Smooth muscle cell (in vitro differentiated cells): ENCODE data around the gene ARHGAP21. TPM values are rescaled to one million over a fixed set of nuclear protein-coding genes. Genes with fewer than 3 reads are reported as not detected.
"Not testable (repeated sequence)": the region's sequence is repeated elsewhere in the genome, so short reads cannot be mapped to it uniquely, and the experiment has no call there.

Source experiments
- DNase-seq: peaks from one replicate; lab custom pipeline; 2025; ENCODE audit not compliant: unreplicated experiment; lab: John Stamatoyannopoulos, UW
- H2AFZ ChIP-seq: fragments of 200-600 bp; sonication (generic); 2 replicates; pipeline ENCODE4 v1.6.0; 2016; ENCODE audit warnings: antibody characterized with exemption, low read depth, mild to moderate bottlenecking
- H3F3A ChIP-seq: fragments of 200-600 bp; sonication (generic); 2 replicates; pipeline ENCODE4 v1.6.0; 2017; ENCODE audit warnings: antibody characterized with exemption, low read depth
- H3K27ac ChIP-seq: fragments of 200-600 bp; sonication (generic); 2 replicates; pipeline ENCODE4 v1.5.1; 2016; ENCODE audit warnings: low read depth, mild to moderate bottlenecking
- H3K27me3 ChIP-seq: fragments of 200-600 bp; sonication (generic); 2 replicates; pipeline ENCODE4 v1.6.1; 2016; ENCODE audit warnings: low read depth, mild to moderate bottlenecking
- H3K36me3 ChIP-seq: fragments of 200-600 bp; sonication (generic); 2 replicates; pipeline ENCODE4 v1.5.1; 2016; ENCODE audit warnings: low read depth
- H3K4me1 ChIP-seq: fragments of 200-600 bp; sonication (generic); 2 replicates; pipeline ENCODE4 v1.5.1; 2016; ENCODE audit warnings: low read depth
- H3K4me2 ChIP-seq: fragments of 200-600 bp; sonication (generic); 2 replicates; pipeline ENCODE4 v1.6.0; 2016; ENCODE audit warnings: mild to moderate bottlenecking
- H3K4me3 ChIP-seq: fragments of 200-600 bp; sonication (generic); 2 replicates; pipeline ENCODE4 v1.5.1; 2016; ENCODE audit warnings: mild to moderate bottlenecking
- H3K79me2 ChIP-seq: fragments of 200-600 bp; sonication (generic); 2 replicates; pipeline ENCODE4 v1.6.0; 2016; ENCODE audit warnings: low read depth, mild to moderate bottlenecking
- H3K9ac ChIP-seq: fragments of 200-600 bp; sonication (generic); 2 replicates; pipeline ENCODE4 v1.6.0; 2016; ENCODE audit warnings: low read depth
- H3K9me3 ChIP-seq: fragments of 200-600 bp; sonication (generic); replicated peaks from 2 replicates; pipeline ENCODE4 v1.5.1; 2016; ENCODE audit warnings: low read depth
- H4K20me1 ChIP-seq: fragments of 200-600 bp; sonication (generic); 2 replicates; pipeline ENCODE4 v1.6.0; 2016; ENCODE audit warnings: low read depth
- WGBS: methylation state at CpG from one replicate; pipeline ENCODE4 v1.1.7; 2016; ENCODE audit warnings: low lambda C conversion rate; 5-methylcytosine and 5-hydroxymethylcytosine counted together
- polyA plus RNA-seq: library from polyadenylated mRNA; unstranded; fragments of >200 nt; fragmentation: Nextera tagmentation; extraction: Ambion mirVana; gene quantifications from 2 replicates; pipeline ENCODE4 v1.2.1, GENCODE V29; 2016
- total RNA-seq: library from RNA; depleted of rRNA; stranded (reverse); fragments of >200 nt; gene quantifications from 2 replicates; pipeline ENCODE4 v1.2.3, GENCODE V29; 2014
- TF ChIP-seq, protein P1 (sequence below): fragments of 200-600 bp; sonication (generic); IDR thresholded peaks from 2 replicates; pipeline ENCODE4 v1.5.1; 2017; ENCODE audit warnings: borderline replicate concordance, mild to moderate bottlenecking, antibody characterized with exemption; ENCODE audit not compliant: insufficient read depth, poor library complexity, severe bottlenecking

The ARHGAP21 gene
- 59.1 and 66.0 TPM in 2 replicates for total RNA-seq
- 8.9 and 11.8 TPM in 2 replicates for polyA plus RNA-seq

DNA sequence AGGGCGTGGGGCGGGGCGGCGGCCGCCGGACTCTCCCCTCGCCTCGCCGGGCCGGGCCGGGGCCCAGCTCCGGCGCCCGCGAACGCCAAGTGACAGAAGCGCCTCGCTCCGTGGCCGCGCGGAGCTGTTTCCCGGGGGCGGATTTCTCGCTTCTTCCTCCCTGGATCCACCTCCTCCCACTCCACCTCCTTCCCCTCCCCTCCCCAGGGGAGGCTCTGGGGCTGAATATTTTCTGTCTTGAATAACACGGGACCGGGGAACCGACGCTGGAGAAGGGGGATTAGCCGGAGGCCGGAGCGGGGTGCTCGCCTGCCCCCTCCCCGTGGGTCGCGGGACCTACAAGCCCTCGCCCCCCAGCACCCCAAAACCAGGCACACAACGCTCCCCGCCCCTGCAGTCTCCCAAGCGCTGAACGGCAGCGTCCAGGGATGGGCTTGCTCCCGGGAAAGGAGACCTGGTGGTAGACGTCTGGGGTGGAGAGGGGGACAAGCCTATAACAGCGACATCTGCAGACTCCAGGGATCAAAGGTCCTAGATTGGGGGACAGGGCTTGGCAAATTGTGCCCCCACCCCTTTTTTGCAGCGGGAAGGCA lies at the start of gene ARHGAP21:
Gene ARHGAP21 (minus strand): TSS at position 100 of the 593 bp plus-strand sequence. CDS start 1,988 bp downstream, outside the sequence.
- Histone ChIP-seq H3K9ac (peak within 1 kb of the TSS; percentile 81), H3K4me1 (peaks cover 34% of the 10 kb centered on the region), H3K4me3 (peak within 1 kb of the TSS; percentile 71), H3K4me2 (peak within 1 kb of the TSS; percentile 90), H4K20me1 (peaks cover 29% of the 10 kb centered on the region), H3K9me3 (no peaks in the 10 kb centered on the region), H3F3A (no peaks in the 10 kb centered on the region), H3K27me3 (no peaks in the 10 kb centered on the region), H3K27ac (peak within 1 kb of the TSS; percentile 77), H3K36me3 (no peaks in the 10 kb centered on the region), H2AFZ (peak within 1 kb of the TSS; percentile 88), H3K79me2 (peaks cover 37% of the 10 kb centered on the region)
- DNase-seq = peak; percentile 72
- TF ChIP-seq, protein P1, sequence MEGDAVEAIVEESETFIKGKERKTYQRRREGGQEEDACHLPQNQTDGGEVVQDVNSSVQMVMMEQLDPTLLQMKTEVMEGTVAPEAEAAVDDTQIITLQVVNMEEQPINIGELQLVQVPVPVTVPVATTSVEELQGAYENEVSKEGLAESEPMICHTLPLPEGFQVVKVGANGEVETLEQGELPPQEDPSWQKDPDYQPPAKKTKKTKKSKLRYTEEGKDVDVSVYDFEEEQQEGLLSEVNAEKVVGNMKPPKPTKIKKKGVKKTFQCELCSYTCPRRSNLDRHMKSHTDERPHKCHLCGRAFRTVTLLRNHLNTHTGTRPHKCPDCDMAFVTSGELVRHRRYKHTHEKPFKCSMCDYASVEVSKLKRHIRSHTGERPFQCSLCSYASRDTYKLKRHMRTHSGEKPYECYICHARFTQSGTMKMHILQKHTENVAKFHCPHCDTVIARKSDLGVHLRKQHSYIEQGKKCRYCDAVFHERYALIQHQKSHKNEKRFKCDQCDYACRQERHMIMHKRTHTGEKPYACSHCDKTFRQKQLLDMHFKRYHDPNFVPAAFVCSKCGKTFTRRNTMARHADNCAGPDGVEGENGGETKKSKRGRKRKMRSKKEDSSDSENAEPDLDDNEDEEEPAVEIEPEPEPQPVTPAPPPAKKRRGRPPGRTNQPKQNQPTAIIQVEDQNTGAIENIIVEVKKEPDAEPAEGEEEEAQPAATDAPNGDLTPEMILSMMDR = no peak
- under 1% methylated on average over 25 of the region's 46 CpGs for WGBS

DNA sequence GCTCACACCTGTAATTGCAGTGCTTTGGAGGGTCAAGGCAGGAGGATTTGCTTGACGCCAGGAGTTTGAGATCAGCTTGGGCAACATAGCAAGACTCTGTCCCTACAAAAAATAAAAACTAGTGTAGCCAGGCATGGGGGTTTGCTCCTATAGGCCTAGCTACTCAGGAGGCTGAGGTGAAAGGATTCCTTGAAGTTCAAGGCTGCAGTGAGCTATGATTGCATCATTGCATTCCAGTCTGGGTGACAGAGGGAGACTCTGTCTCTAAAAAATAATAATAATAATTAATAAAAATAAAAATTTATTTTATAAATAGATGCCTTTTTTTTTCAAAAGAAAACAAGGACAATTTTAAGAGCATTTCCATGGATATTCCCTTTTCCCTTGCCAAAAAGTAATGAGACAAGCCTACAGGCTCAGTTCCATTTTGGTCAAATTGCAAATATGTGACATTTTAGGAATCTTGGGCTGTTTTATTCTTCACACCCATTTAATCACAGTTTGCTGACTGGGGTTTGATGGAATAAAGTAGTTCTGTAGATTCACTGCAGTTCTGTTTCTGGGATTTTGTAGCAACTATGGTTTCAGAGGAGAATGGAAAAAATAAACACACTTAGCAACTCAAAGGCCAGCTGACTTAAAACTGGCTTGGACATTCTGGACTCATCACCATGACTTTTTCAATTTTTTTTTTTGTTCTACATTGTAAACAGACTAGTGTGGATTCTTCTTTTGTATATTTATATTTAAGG lies 48.4 kb upstream of the ARHGAP21 start:
- H3K4me3 ChIP-seq = no peak overlapping the region
- WGBS = 88% methylated on average over 1 of the region's 1 CpG
- H3K4me1 ChIP-seq = no peaks in the 10 kb centered on the region
- H3K36me3 ChIP-seq = no peaks in the 10 kb centered on the region
- no peaks in the 10 kb centered on the region for H3K27me3 ChIP-seq
- H4K20me1 ChIP-seq = no peaks in the 10 kb centered on the region
- H3K79me2 ChIP-seq = no peaks in the 10 kb centered on the region
- H3K4me2 ChIP-seq = no peak overlapping the region
- TF ChIP-seq, protein P1 = no peak
- no peak for DNase-seq
- H3K27ac ChIP-seq = no peak overlapping the region
- no peaks in the 10 kb centered on the region for H3F3A ChIP-seq
- no peak overlapping the region for H3K9ac ChIP-seq
- H2AFZ ChIP-seq = no peak overlapping the region
- no peaks in the 10 kb centered on the region for H3K9me3 ChIP-seq

DNA sequence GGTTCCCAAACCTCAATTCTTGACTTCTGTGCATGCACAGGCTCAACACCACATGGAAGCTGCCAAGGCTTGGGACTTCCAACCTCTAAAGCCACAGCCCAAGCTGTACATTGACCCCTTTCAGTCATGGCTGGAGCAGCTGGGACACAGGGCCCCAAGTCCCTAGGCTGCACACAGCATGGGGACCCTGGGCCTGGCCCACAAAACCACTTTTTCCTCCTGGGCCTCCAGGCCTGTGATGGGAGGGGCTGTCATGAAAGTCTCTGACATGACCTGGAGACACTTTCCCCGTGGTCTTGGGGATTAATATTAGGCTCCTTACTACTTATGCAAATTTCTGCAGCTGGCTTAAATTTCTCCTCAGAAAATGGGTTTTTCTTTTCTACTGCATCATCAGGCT lies 41.3 kb upstream of the ARHGAP21 start:
- H2AFZ ChIP-seq, DNase-seq, H3K36me3 ChIP-seq, H3F3A ChIP-seq, H3K4me3 ChIP-seq, H3K4me1 ChIP-seq, H3K4me2 ChIP-seq, H3K27me3 ChIP-seq, H3K9me3 ChIP-seq, H3K79me2 ChIP-seq, H4K20me1 ChIP-seq, H3K27ac ChIP-seq, H3K9ac ChIP-seq: not testable (repeated sequence)
- 41% methylated on average over 1 of the region's 1 CpG for WGBS

DNA sequence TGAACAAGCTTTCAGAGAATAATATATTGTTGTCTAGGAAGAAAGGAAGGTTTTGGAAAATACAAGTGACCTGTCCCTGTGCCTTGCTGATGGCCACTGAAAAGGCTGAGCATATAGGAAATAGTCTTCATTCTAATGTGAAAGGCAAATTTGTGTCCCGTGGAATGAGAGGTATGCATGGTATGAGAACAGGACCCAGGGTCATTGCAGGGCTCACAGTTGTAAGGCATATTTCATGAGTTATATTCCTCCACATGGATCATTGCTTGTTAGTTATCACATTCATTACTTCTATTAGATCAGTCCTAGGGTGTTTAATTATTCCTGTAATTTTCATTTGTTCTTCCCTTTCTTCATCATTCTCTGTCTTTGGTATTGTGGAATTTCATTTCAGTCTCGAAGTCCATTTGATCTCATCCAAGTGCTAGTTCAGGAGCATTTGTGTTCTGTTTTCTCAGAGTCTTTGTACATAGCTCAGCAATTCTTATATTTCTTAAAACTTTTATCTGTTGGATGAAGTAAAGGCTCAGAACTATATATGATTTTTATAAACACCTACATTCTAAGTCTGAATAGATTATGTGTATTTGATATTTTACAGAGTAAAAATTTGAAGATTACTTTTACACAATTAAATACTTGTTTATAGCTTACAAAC lies 39.4 kb upstream of the ARHGAP21 start:
- Histone ChIP-seq H3K4me3 (no peak overlapping the region), H3K79me2 (no peaks in the 10 kb centered on the region), H3K4me2 (no peak overlapping the region), H3K27me3 (no peaks in the 10 kb centered on the region), H2AFZ (no peak overlapping the region), H4K20me1 (no peaks in the 10 kb centered on the region), H3K36me3 (no peaks in the 10 kb centered on the region), H3K27ac (no peak overlapping the region), H3K4me1 (no peaks in the 10 kb centered on the region), H3K9ac (no peak overlapping the region), H3K9me3 (no peaks in the 10 kb centered on the region), H3F3A (no peaks in the 10 kb centered on the region)
- 50% methylated on average over 2 of the region's 2 CpGs for WGBS
- TF ChIP-seq, protein P1 = no peak
- DNase-seq = no peak
